ENCODE results near the gene MBTPS1.
A peak's percentile ranks its signal among the peaks of the same experiment; 100 is the strongest.

Gene MBTPS1

DNA sequence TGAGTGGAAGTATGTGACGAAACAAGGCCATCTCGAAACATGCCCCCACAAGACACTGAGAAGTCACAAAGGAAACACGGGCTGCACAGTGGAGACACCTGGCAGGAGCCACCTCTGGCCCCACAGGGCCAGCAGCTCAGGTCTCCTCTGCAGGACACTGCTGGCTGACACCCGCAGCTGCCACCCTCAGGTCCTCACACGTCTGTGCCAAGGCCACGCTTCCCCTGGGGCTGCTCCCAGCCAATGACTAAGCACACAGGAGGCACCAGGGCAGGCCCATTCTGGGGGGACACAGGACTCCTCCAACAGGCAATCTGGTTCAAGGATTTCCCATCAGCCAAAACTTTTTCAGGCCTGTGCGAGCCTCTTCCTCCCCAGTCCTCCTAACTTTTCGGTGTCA is 36.4 kb downstream of the MBTPS1 start:
- H3K27me3 Mint-ChIP-seq, result no peaks in the 10 kb centered on the region
- no peak overlapping the region for H3K27ac Mint-ChIP-seq
- H3K36me3 Mint-ChIP-seq, result peaks cover 72% of the 10 kb centered on the region
- H3K4me1 Mint-ChIP-seq, result peaks cover 14% of the 10 kb centered on the region
- no peak for ATAC-seq
- no peaks in the 10 kb centered on the region for H3K9me3 Mint-ChIP-seq
- H3K4me3 Mint-ChIP-seq, result no peak overlapping the region

DNA sequence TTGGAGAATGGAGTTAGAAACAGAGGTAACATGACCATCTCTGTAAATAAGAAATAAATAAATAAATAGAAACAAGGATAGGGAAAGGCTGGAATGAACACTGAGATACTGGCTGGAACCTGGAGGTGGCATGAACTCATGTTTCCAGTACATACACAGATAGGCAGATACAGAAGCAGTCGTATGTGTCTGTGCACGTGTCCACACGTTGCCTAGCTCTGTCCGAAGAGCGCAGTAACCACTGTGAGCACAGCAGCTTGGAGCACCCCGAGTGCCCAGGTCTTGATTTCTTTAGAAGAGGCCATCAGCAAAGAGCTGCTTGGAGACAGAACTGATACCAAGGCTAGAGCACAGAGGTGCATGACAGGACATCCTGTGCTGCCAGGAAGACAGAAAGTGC is 37.1 kb downstream of the MBTPS1 start:
- Mint-ChIP-seq H3K36me3 (peaks cover 75% of the 10 kb centered on the region), H3K27ac (no peak overlapping the region), H3K4me1 (peaks cover 6% of the 10 kb centered on the region), H3K9me3 (no peaks in the 10 kb centered on the region), H3K27me3 (no peaks in the 10 kb centered on the region), H3K4me3 (no peak overlapping the region)
- no peak for ATAC-seq

DNA sequence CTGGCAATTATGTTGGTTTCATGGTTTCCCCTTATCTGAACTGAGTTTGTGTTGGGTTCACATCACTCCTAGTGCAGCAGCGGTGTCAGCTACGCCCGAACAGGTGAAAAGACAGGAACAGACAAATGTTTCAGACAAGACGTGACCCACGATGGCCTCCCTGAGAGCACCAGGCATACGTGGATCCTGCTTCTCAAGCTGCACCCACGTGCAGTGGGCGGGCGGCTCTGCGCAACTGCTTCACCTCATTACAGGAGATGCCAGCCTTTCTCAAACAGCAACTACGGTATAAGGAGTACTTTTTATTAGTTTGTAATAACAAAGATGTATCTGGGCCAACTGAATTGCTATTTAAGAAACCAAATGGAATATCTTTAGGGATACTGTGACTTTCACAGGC is 41.4 kb downstream of the MBTPS1 start:
- no peaks in the 10 kb centered on the region for H3K27me3 Mint-ChIP-seq
- no peaks in the 10 kb centered on the region for H3K9me3 Mint-ChIP-seq
- H3K4me3 Mint-ChIP-seq, result no peak overlapping the region
- no peak for ATAC-seq
- no peak overlapping the region for H3K27ac Mint-ChIP-seq
- peaks cover 64% of the 10 kb centered on the region for H3K36me3 Mint-ChIP-seq
- peaks cover 6% of the 10 kb centered on the region for H3K4me1 Mint-ChIP-seq

GRCh38 chr16:84074721-84075120 is 42.0 kb downstream of the MBTPS1 start:
- ATAC-seq, result no peak
- Mint-ChIP-seq H3K4me1 (peaks cover 6% of the 10 kb centered on the region), H3K27ac (no peak overlapping the region), H3K4me3 (no peak overlapping the region), H3K27me3 (no peaks in the 10 kb centered on the region), H3K36me3 (peaks cover 64% of the 10 kb centered on the region), H3K9me3 (no peaks in the 10 kb centered on the region)

- Mint-ChIP-seq H3K27ac (no peak overlapping the region), H3K4me3 (no peak overlapping the region), H3K9me3 (no peaks in the 10 kb centered on the region), H3K4me1 (peaks cover 8% of the 10 kb centered on the region), H3K27me3 (no peaks in the 10 kb centered on the region), H3K36me3 (peaks cover 62% of the 10 kb centered on the region)
- ATAC-seq, result no peak
Observed at GRCh38 chr16:84072014-84072413, 44.7 kb downstream of the MBTPS1 start.

- no peak overlapping the region for H3K4me3 Mint-ChIP-seq
- no peaks in the 10 kb centered on the region for H3K9me3 Mint-ChIP-seq
- no peak for ATAC-seq
- H3K27ac Mint-ChIP-seq, result no peak overlapping the region
- peaks cover 54% of the 10 kb centered on the region for H3K36me3 Mint-ChIP-seq
- H3K4me1 Mint-ChIP-seq, result peaks cover 7% of the 10 kb centered on the region
- no peaks in the 10 kb centered on the region for H3K27me3 Mint-ChIP-seq
Observed at GRCh38 chr16:84071121-84071520, 45.6 kb downstream of the MBTPS1 start.

DNA sequence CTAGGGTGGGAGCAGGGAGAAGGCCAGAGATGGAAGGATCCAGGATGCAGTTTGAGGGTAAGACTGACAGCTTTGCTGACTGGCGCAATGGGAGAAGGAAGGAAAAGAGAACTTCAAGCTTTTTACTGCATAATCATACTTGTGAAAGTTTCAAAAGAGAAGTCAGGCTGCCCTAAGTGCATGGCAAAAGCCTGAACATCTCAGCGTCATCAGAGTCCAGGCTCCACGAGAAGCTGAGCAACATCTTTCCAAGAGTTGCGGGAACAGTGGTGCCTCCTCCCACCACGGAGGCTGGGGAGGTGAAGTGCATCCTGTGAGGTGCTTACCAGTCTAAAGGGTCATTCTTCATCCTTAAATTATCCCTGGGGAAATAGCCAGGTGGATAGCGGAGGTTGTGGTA is 47.2 kb downstream of the MBTPS1 start:
- Mint-ChIP-seq H3K4me3 (no peak overlapping the region), H3K9me3 (no peaks in the 10 kb centered on the region), H3K27me3 (no peaks in the 10 kb centered on the region), H3K27ac (no peak overlapping the region), H3K4me1 (peaks cover 7% of the 10 kb centered on the region), H3K36me3 (peaks cover 45% of the 10 kb centered on the region)
- no peak for ATAC-seq

DNA sequence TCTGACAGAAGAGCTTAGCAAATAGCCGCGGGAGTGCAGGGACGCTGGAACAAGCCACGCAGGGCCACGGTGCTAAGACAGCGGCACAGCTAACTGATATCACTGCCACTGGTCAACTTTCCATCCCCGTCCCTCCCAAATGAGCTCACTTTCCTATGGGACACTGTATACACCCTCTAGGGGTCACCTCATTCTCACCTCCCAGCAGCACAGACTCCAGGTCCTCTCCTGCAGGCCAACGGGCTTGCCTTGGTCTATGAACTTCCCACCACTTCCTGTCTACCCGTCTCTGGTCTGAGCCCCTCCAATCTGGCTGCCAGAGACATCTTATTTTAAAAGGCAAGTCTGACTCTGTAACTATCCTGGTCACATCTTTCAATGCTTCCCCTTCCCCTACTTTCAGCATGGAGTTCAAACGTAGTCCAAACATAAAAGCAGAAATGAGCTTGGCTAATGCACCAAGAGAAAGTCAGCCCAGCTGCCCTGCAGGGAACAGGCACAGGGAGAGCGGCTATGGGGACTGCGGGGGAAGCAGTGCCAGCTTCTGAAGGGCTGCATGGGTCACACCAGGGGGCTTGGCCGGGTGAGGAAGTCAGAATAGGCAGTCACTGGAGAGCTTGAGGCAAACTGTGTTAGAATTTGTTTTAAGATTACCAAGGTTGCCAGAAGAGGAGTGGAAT is 47.8 kb downstream of the MBTPS1 start:
- H3K4me3 Mint-ChIP-seq, result no peak overlapping the region
- no peak overlapping the region for H3K27ac Mint-ChIP-seq
- no peaks in the 10 kb centered on the region for H3K27me3 Mint-ChIP-seq
- no peaks in the 10 kb centered on the region for H3K9me3 Mint-ChIP-seq
- H3K36me3 Mint-ChIP-seq, result peaks cover 51% of the 10 kb centered on the region
- ATAC-seq, result no peak
- H3K4me1 Mint-ChIP-seq, result peaks cover 7% of the 10 kb centered on the region

- Mint-ChIP-seq H3K4me1 (peaks cover 7% of the 10 kb centered on the region), H3K27ac (no peak overlapping the region), H3K36me3 (peaks cover 60% of the 10 kb centered on the region), H3K27me3 (no peaks in the 10 kb centered on the region), H3K4me3 (no peak overlapping the region), H3K9me3 (no peaks in the 10 kb centered on the region)
- ATAC-seq, result no peak
Observed at GRCh38 chr16:84068041-84068440, 48.7 kb downstream of the MBTPS1 start.

GRCh38 chr16:84067640-84068039 is 49.1 kb downstream of the MBTPS1 start:
- Mint-ChIP-seq H3K27ac (no peak overlapping the region), H3K9me3 (no peaks in the 10 kb centered on the region), H3K4me1 (peaks cover 11% of the 10 kb centered on the region), H3K36me3 (peaks cover 64% of the 10 kb centered on the region), H3K4me3 (no peak overlapping the region), H3K27me3 (no peaks in the 10 kb centered on the region)
- ATAC-seq, result no peak

GRCh38 chr16:84065536-84066132 is 51.1 kb downstream of the MBTPS1 start:
- no peak for ATAC-seq
- Mint-ChIP-seq H3K4me1 (peaks cover 12% of the 10 kb centered on the region), H3K4me3 (no peak overlapping the region), H3K27me3 (no peaks in the 10 kb centered on the region), H3K27ac (no peak overlapping the region), H3K36me3 (peaks cover 57% of the 10 kb centered on the region), H3K9me3 (no peaks in the 10 kb centered on the region)

GRCh38 chr16:84063980-84064379 is 52.8 kb downstream of the MBTPS1 start:
- Mint-ChIP-seq H3K27me3 (no peaks in the 10 kb centered on the region), H3K9me3 (no peaks in the 10 kb centered on the region), H3K36me3 (peaks cover 62% of the 10 kb centered on the region), H3K27ac (no peak overlapping the region), H3K4me3 (no peak overlapping the region), H3K4me1 (peaks cover 6% of the 10 kb centered on the region)
- ATAC-seq, result no peak

DNA sequence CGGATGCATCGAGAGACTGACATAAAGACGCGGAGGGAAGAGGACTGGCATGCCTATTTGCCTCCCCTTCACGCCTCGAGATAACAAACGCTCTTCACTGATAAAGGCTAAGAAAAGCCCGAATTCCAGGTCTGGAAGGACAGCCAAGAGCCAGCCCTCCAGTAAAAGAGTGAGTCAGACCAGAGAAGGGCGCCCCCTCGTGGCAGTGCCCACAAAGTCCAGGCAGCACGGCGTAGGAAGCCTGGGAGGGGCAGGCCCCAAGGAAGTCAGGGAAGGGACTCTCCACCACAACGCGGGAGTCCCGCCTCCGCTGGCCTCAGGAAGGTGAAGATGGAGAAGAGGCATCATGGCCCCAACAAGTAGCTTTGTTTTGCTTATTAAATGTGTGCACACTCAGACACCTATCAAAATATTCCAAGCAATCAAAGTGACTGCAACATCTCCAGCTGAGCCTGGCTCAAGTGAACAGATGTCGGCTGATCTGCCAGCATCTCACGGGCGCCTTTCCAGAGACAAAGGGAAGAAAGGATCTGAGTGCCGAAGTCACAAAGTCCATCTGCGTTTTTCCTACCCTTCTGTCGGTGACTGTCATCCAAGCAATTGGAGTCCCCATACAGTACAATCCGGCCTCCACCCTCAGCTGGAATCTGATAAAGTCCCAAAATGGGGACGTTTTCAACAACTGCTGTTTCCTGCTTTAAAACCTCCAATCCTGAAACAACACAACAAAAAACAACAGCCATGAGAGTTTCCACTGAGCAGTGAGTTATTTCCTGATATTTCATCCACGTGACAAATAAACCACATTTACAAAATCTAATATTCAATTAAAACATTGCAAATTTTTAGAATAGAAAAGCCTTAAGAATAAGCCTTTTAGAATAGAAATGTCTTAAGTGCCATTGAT is 53.8 kb downstream of the MBTPS1 start:
- H3K4me3 Mint-ChIP-seq, result no peak overlapping the region
- H3K4me1 Mint-ChIP-seq, result peaks cover 6% of the 10 kb centered on the region
- H3K27me3 Mint-ChIP-seq, result no peaks in the 10 kb centered on the region
- no peak overlapping the region for H3K27ac Mint-ChIP-seq
- ATAC-seq, result peak; percentile 48
- H3K9me3 Mint-ChIP-seq, result no peaks in the 10 kb centered on the region
- H3K36me3 Mint-ChIP-seq, result peaks cover 63% of the 10 kb centered on the region

DNA sequence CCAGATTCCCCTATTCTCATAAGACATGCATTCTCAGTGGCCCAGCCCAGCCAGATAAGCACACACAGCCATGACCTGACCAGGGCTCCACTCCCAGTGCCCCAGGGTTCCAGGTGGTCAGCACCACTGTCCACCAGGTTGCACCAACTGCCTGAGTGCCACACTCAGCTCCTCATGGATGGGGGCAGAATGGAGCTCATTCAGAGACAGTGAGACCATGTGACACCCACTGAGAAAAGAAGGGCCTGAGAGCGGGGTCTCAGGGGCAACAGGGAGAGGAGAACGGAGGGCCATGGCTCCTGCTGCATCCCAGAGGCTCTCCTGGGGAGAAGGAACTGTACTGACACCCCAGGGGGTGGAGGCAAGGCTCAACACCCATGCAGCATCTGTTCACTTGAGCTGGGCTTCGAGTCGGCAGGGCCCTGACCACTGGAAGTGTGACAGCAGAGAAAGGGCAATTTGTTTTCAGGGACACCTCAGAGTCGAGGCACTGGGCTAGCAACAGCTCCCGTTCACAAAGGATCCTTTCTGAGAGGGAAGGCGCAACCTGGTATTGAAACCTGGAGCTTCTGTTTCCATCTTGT is 55.4 kb downstream of the MBTPS1 start:
- no peaks in the 10 kb centered on the region for H3K27me3 Mint-ChIP-seq
- peaks cover 6% of the 10 kb centered on the region for H3K4me1 Mint-ChIP-seq
- no peak overlapping the region for H3K27ac Mint-ChIP-seq
- H3K36me3 Mint-ChIP-seq, result peaks cover 70% of the 10 kb centered on the region
- H3K9me3 Mint-ChIP-seq, result no peaks in the 10 kb centered on the region
- ATAC-seq, result no peak
- no peak overlapping the region for H3K4me3 Mint-ChIP-seq

All from stimulated activated memory B cell treated with anti-CD40 and anti-IgM and Interleukin-4, amounts not matched to agents 10 μg/mL and 1 μg/mL and 100 μg/mL, for 72 hours (primary cell).